AG04449 (cell line): ENCODE data around the gene DNAH1.

ENCODE experiments used
- CTCF ChIA-PET: fragments of 350-600 bp; formaldehyde crosslinking; extraction: SDS; loops from one replicate; lab custom pipeline; 2021; ENCODE audit warnings: antibody characterized with exemption; lab: Yijun Ruan, JAX
- POLR2A ChIA-PET: fragments of 400-600, 350-600 bp; formaldehyde crosslinking; extraction: SDS; loops from one replicate; lab custom pipeline; 2020; ENCODE audit warnings: antibody characterized with exemption, inconsistent platforms; lab: Yijun Ruan, JAX
- DNase-seq: peaks from one replicate; pipeline ENCODE4 v3.0.0-alpha.2; 2010; ENCODE audit warnings: low read depth, low spot score
- H3K4me3 ChIP-seq: 2 replicates; pipeline ENCODE4 v1.5.1; 2011; ENCODE audit warnings: low read depth, mild to moderate bottlenecking, control low read depth, low read length
- CTCF ChIP-seq: IDR thresholded peaks from one replicate; pipeline ENCODE4 v1.5.1; 2011; ENCODE audit warnings: mild to moderate bottlenecking, moderate library complexity, low read length, control low read depth, inconsistent platforms; ENCODE audit not compliant: insufficient read depth; ENCODE audit errors: missing control alignments

Gene DNAH1

GRCh38 chr3:52430416-52430810 lies 114.3 kb downstream of the DNAH1 start:
- TF ChIP-seq CTCF: no peak
- DNase-seq: no peak
- ChIA-PET CTCF (interaction anchor here (0.8 to 28.6 kb wide), 4 partner anchors 9 to 18 kb away, joined by 3 to 1004 read pairs (median 12); partner anchors contain the start of genes NISCH, SEMA3G and TNNC1), POLR2A (interaction anchor here (0.9 kb wide), 1 partner anchor 36 kb away, joined by 3 read pairs; no protein-coding TSS in a partner anchor)
- H3K4me3 ChIP-seq: no peak overlapping the region

GRCh38 chr3:52431459-52432223 lies 115.5 kb downstream of the DNAH1 start:
- CTCF ChIA-PET: interaction anchor here (1.5 to 28.6 kb wide), 4 partner anchors 10 to 19 kb away, joined by 3 to 1004 read pairs (median 14); partner anchors contain the start of genes NISCH, SEMA3G and TNNC1
- POLR2A ChIA-PET: interaction anchor here (1.0 kb wide), 1 partner anchor 17 kb away, joined by 3 read pairs; no protein-coding TSS in a partner anchor
- no peak for TF ChIP-seq CTCF
- H3K4me3 ChIP-seq: no peak overlapping the region
- no peak for DNase-seq

- ChIA-PET CTCF (interaction anchor here (1.8 to 28.6 kb wide), 3 partner anchors 12 to 19 kb away, joined by 6 to 1004 read pairs (median 22); partner anchors contain the start of genes NISCH, SEMA3G and TNNC1), POLR2A (interaction anchor here (1.0 kb wide), 1 partner anchor 16 kb away, joined by 3 read pairs; no protein-coding TSS in a partner anchor)
- DNase-seq: no peak
Observed at GRCh38 chr3:52432225-52432624, 116.1 kb downstream of the DNAH1 start.

GRCh38 chr3:52432691-52433141 lies 116.6 kb downstream of the DNAH1 start:
- ChIA-PET CTCF (interaction anchor here (0.8 to 28.6 kb wide), 5 partner anchors 13 to 39 kb away, joined by 4 to 1004 read pairs (median 6); partner anchors contain the start of genes NISCH, SEMA3G and TNNC1), POLR2A (interaction anchor here (1.0 kb wide), 1 partner anchor 16 kb away, joined by 3 read pairs; no protein-coding TSS in a partner anchor)
- DNase-seq: no peak

More at GRCh38 chr3:52432225-52432624, 116.1 kb downstream of the DNAH1 start:
- H3K4me3 ChIP-seq: no peak overlapping the region
- TF ChIP-seq CTCF: no peak

GRCh38 chr3:52433328-52433995 lies 117.3 kb downstream of the DNAH1 start:
- ChIA-PET POLR2A (no interaction called here), CTCF (interaction anchor here (0.8 to 28.6 kb wide), 5 partner anchors 13 to 38 kb away, joined by 4 to 1004 read pairs (median 6); partner anchors contain the start of genes NISCH, SEMA3G and TNNC1)
- no peak for DNase-seq
- TF ChIP-seq CTCF: no peak
- no peak overlapping the region for H3K4me3 ChIP-seq

More at GRCh38 chr3:52432691-52433141, 116.6 kb downstream of the DNAH1 start:
- H3K4me3 ChIP-seq: no peak overlapping the region
- TF ChIP-seq CTCF: no peak
